Suppressor macrophage (primary cell): ENCODE measurements around the gene ADSS2.
"Not testable (repeated sequence)": the region's sequence is repeated elsewhere in the genome, so short reads cannot be mapped to it uniquely, and the experiment has no call there.

Experiments
- DNase-seq, 4 experiments: peaks; one replicate each; pipeline ENCODE4 v3.0.0-alpha.2; 2020 to 2022

Gene ADSS2

DNA sequence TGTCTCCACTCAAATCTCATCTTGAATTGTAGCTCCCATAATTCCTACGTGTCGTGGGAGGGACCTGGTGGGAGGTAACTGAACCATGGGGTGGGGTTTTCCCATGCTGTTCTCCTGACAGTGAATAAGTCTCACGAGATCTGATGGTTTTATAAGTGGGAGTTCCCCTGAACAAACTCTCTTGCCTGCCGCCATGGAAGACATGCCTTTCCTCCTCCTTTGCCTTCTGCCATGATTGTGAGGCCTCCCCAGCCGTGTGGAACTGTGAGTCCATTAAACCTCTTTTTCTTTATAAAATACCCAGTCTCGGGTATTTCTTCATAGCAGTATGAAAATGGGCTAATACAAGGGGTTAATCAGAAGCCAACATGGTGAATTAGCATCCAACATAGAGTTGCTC is 86.4 kb downstream of the ADSS2 start:
- DNase-seq = not testable (repeated sequence)

GRCh38 chr1:244362476-244362875 is 89.2 kb downstream of the ADSS2 start:
- no peak for DNase-seq

DNA sequence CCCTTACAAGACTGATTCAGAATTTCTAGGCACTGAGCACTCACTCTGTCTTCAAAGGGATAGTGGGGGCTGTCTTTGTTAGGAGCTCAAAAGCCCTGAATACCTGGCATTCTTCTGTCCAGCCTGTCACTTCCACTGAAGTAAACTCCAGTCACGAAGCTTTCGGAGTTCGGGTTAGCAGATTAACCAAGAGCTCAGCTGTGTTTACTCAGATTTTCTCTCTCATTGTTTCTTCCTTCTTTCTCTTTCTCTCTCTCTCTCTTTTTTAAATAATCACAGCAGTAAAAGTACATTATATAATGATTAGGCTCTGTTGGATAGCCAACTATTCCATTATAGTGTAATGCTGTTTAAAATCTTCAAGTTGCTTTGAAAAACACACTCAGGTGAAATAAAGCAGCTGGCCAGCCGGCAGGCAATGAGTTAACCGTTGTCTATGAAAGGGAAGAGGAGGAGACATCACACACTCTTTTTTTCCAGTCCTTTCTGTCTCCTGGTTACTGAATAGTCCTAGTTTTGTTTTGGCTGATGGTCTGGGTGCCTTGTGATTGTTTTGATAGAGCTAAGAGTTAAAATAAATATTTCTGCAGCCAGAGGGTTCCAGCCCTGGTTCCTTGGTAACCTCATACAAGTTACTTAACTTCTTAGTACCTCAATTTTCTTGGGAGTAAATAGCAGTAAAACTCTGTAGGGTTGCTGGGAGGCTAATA is 89.8 kb downstream of the ADSS2 start:
- no peak for DNase-seq
